DMS 273 treated with DMSO at 0.1 percent for 48 hours (cell line): Measurements from ENCODE around the gene PAOX.
A peak's percentile ranks its signal among the peaks of the same experiment; 100 is the strongest.
"Not testable (repeated sequence)": the region's sequence is repeated elsewhere in the genome, so short reads cannot be mapped to it uniquely, and the experiment has no call there.

Source experiments
- DNase-seq: peaks from one replicate; lab custom pipeline; 2025; lab: John Stamatoyannopoulos, UW

Gene PAOX

DNA sequence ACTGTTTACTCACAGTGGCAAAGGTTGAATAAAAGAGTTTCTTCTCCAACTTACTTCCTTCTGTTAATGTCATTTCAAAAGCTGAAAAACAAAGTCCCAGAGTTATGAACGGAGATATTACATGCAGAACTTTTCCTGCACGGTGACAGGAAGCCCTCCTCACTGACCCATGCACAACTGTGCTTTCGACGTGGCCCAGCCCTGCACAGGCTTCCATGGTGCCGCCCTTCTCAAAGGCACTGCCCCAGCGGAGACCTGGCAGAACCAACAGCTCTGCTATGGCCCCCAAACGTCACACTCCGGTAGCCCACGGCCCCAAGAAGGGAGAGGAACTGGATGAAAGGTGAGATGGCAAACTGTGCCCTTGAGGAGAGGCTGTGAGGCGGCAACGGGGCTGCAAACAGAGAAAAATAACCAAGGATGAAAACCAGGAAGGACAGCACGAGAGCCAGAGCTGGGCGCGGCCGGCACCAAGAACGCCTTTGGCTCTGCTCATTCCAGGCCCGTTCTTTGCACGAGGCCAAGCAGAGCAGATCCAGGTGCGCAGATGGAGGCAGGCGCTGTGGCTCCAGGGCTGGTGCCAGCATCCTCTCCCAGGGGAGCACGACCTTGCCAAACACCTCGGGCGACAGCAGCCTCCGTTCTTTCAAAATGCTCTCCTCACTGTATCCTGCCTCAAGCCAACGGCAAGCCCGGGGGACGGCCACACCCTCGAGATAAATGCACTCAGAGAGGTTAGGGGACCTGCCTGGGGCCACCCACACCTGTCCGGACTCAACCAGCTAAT lies 14.2 kb upstream of the PAOX start:
- no peak for DNase-seq

DNA sequence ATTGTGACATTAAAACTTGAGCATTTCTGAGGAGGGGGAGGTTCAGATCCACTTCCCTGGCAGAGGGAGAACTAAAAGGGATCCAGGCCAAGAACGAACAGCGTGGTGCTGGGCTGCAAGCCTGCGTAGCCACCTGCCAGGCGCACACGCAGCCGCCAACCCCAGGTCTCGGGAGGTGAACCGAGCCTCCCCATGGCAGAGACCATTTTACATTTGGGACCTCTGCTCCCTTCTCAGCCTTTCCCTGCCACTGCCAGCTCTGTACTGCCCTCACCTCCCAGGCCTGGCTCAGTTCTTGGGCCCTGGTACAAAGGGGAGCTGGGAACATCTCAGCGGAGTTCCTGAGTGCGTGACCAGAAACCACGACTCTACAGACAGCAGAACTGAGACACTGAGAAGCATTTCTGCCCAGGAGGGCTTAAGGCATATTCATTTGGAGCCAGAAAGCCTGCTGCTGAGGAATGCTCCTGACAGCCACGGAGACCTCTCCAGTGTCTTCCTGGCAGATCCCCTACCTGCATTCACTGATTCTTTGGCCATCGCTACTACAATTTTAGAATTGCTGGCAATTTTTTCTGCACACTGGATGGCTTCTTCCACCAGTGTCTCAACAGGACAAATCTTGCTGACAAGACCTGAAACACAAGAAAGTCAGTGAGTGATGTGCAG lies 13.5 kb upstream of the PAOX start:
- no peak for DNase-seq

DNA sequence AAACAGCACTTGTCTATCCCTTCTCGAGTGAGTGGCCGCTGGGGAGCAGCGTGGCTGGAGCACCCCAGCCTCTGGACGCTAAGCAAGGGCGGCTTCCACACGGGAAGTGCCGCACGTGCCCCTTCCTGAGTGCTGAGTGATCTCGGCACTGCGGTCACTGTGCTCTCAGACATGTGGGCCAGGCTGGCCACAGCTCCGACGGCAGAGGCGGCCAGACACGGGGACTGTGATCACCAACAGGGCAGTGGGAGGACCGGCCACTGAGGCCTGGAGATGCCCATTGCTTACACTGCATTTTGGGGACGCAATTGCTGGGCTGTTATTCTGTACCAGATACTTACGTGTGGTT lies 13.0 kb upstream of the PAOX start:
- no peak for DNase-seq

DNA sequence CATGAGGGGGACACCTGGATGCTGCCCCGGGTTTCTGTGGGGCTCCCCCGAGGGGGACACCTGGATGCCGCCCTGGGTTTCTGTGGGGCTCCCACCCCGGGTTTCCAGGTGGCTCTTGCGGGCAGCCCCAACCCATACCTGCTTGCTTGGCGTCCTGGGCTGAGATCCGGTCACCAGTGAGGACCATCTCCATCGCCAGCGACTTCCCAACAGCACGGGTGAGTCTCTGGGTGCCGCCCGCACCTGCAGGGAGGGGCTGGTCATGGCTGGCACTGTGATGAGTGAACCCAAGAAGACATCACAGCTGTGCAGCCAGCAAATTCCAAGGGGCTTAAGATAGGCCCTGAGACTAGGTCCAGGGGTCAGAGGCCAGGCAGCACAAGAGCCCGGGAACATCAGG lies 12.3 kb upstream of the PAOX start:
- DNase-seq = no peak

DNA sequence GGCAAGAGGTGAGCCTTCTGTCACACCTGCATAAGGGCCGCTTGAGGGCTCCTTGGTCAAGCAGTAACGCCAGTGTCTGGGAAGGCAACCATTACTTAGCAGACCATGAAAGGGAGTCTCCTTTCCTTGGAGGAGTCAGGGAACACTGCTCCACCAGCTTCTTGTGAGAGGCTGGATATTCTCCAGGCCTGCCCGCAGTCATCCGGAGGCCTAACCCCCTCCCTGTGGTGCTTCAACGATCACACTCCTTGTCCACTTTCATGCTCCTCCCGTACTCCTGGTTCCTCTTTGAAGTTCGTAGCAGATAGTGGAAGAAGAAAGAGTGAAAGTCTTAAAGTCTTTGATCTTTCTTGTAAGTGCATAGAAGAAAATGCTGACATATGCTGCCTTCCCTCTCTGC lies 11.6 kb upstream of the PAOX start:
- not testable (repeated sequence) for DNase-seq

DNA sequence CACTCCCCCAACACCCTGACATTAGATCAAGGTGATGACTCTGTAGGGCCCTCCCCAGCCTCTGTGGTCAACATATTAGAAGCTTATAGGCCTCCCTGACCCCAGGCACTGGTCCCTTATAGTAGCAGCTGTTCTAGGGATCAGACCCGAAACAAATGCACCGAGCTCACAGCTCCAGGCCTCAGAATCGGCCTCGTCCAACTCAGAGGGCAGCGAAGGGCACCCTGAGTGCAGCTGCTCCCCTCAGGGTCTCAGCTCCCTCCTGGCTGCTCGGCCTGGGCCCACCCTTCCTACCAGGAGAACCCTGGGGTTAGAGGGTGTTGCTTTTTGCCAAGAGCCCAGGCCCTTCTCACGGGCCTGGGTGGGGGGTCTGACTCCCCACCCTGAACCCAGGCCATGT lies 10.9 kb upstream of the PAOX start:
- no peak for DNase-seq

DNA sequence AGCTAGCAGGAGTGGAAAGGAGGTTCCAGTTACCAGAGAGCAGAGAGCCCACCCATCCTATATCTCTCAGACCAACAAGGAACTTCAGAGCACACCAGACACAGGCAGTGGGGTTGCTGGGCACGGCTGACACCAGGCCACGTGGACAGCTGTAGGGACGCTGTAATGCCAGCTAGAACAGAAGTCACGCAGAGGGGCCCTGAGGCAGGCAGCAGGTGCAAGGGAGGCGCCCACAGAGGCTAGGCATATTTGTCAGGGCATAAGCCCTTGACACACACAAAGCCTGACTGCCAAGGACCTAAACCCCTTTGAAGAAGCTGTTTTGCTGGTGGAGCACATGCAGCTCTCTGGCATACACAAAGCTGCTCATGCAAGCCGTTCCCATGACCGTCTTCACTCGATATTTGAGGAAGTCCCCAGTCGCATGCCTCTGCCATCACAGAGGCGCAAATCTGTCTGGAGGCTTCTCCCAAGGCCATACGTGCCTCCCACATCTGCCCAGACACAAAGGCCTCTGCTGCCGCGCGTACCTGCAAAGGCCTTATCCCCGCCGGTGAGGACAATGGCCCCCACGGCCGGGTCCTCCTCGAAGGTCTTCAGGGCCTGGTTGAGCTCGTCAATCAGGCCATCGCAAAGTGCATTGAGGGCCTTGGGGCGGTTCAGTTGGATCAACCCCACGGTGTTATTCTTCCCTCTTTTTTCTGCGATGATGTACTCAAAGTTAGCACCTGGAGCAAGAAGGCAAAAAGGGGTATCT lies 8.9 kb upstream of the PAOX start:
- DNase-seq = no peak

DNA sequence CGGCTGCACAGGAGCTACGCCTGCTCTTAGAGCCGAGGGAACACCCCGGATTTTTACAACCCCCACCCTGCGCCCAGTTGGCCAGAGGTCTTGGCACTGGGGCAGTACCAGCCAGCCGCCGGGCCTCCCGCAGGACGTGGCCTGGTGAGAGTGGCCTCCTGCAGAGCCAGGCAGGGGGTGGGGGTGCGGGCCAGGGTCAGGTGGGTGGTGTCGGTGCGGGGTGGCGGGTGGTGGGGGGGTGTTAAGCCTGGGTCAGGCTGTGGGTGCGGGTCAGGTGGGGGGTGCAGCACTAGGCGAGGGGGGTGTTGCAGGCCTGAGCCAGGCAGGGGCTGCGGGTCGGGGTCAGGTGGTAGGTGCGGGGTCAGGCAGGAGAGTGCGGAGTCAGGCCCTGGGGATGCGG lies 6.6 kb upstream of the PAOX start:
- no peak for DNase-seq

DNA sequence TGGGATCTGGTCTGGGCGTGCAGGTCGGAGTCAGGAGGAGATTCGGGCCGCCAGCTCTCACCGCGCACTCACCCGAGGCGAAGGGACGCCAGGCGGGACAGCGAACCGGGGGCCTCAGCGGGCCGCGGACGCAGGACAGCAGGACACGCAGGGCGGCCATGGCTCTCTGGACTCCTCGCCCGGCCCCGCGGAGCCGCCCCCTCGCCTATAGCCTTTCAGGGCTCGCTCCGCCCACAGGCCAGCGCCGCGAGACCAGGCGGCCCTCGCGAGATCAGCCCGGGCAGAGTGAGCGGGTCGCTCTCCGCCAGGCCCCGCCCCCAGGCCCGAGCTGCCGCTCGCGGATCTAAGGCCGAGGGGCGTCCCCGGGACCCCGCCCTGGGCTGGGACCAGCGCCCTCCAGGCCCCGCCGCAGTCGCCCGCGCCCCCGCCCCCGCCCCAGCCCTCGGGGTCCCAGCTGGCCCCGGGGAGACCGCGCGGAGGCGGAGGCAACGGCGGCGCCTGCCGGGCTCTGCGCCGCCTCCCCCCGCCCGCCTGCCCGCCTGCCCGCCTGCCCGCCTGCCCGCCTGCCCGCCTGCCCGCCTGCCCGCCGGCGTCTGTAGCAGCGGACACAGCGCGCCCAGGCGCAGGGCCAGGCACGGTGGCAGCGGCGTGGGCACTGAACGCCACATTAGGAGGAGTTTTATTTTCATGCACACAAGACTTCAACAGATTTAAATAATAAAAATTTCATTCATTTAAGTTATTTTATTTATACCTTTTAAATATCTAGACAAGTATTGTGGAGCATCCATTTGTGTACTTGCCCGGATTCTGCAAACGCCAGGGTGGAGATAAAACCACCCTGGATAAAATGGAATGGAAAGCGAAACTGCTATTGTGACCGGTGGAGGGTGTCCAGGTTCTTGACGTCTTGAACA lies 5.6 kb upstream of the PAOX start, which contains the start of gene ECHS1:
Gene ECHS1, minus strand, starts transcription at position 181 of the 917 bp plus-strand sequence. Its CDS starts 21 bp downstream, at position 160.
- peak; percentile 60 for DNase-seq

DNA sequence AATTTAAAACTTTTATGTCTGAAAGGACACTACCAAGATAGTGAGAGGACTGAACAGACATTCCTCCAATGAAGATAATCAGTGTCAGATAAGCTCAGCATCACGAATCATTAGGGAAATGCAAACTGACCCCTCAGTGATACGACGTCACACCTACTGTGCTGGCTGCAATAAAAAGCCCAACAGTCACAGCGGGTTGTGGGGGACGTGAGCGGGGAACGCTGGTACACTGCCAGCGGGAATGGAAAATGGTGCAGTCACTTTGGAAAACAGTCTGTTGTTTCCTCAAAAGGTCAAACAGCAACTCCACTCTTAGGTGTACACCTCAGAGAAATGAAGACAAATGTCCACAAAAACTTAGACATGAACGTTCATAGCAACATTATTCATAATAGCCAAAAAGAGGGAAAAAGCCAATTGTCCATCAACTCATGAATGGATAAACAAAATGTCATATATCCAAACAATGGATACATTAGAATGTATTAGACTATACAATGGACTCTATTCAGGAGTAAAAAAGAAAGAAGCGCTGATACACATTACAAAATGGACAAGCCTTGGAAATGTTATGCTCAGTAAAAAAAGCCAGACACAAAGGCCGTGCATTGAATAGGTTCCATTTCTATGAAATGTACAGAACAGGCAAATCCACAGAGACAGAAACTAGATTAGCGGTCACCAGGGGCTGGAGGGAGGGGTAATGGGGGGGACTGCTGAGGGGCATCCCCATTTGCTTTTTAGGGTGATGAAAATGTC lies 3.5 kb upstream of the PAOX start:
- DNase-seq = no peak

DNA sequence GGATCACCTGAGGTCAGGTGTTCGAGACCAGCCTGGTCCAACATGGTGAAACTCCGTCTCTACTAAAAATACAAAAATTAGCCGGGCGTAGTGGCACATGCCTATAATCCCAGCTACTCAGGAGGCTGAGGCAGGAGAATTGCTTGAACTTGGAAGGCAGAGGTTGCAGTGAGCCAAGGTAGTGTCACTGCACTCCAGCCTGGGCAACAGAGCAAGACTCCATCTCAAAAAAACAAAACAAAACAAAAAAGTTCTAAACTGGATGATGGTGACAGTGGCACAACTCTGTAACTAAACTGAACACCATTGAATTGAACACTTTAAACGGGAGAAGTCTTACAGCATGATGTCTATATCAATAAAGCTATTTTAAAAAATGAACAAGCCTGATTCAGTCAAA lies 2.9 kb upstream of the PAOX start:
- not testable (repeated sequence) for DNase-seq

DNA sequence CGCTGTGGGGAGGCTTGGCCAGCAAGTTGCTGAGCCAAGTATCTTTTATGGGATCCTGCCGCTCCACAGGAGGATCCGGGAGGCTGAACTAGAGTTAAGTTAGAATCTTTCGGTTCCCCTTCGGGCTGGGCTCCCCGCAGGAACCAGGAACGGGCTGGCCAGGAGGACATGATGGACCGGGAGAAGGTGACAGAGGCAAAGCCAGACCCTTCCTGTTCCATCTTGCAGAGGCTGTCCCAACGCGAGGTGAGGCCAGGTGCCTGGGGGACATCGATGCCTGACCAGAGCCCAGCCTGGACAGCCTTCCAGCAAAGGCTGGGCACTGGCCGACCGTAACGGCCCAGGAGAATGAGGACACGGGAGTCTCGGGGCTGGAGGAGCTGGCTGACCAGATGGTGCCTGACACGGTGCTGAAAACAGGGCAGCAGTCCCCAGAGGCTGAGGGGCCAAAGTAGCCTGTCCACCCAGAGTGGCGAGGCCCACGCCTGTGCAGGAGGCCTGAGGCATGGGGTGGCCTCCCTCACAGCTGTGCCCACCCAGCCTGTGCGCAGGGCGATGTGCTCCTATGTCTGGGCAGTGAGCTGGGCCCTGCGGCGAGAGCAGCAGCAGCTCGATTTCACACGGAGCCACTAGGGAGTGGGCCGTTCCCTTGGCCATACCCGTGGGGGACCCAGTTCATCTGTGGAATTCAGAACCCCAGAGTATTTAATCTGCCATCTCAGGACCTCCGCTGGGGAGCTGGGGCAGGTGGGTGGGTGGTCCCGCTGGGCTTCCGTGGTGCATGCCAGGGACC lies 1.8 kb upstream of the PAOX start:
- no peak for DNase-seq

DNA sequence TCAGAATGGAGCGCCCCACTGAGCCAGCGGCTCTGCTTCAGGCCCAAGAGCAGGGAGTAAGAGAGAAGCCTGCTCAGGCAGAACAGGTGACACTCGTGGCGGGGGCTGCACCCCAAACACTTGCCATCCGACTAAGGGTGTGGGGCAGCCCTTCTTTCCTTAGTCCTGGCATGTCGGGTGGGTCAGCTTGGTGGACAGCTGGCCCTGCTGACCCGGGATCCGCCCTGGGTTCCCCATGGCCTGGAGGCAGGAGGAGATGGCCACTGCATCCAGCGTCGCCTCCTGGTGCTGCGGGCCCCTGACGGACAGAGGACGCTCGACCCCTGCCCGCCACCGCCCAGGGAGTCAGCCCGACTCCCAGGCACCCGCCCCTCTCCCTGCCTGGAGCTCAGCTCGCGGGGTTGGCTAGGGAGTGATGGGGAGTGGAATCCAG lies 1.2 kb upstream of the PAOX start:
- no peak for DNase-seq

DNA sequence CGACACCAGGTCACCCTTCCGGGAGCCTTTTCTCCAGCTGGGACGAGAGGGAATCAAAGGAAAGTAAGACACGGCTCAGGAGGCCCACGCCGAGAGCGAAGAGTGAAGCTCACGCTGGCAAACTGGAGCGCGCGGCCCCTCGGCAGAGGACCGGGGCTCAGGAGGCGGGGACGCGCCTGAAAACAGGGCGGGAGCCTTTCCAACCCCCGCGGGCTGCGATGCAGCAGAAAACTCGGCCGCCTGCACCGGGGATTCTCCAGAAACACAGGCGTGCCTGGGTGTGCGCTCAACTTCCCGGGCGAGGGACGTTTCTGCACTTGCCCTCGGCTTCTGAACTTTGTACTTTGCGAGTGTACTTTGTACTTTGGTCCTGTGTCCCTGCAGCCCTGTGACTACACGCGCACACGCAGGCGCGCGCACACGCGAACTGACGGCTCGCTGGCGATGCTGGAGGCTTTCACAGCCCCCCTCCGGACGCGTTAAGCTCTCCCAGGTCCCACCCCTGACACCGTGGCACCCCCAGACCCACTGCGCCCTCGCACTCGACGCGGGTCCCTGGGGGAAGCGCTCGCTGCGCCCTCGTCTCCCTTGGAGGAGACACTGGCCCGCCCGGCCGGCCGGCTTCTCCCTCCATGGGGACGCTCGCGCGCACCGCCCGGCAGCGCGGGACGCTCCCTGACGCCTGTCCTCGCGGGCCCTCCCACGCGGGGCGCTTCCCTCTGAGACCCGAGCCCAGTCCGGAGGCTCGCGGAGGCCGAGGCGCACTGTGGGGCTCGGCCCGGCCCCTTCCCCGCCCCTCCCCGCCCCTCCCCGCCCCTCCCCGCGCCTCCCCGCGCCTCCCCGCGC lies 588 bp upstream of the PAOX start:
- no peak for DNase-seq

DNA sequence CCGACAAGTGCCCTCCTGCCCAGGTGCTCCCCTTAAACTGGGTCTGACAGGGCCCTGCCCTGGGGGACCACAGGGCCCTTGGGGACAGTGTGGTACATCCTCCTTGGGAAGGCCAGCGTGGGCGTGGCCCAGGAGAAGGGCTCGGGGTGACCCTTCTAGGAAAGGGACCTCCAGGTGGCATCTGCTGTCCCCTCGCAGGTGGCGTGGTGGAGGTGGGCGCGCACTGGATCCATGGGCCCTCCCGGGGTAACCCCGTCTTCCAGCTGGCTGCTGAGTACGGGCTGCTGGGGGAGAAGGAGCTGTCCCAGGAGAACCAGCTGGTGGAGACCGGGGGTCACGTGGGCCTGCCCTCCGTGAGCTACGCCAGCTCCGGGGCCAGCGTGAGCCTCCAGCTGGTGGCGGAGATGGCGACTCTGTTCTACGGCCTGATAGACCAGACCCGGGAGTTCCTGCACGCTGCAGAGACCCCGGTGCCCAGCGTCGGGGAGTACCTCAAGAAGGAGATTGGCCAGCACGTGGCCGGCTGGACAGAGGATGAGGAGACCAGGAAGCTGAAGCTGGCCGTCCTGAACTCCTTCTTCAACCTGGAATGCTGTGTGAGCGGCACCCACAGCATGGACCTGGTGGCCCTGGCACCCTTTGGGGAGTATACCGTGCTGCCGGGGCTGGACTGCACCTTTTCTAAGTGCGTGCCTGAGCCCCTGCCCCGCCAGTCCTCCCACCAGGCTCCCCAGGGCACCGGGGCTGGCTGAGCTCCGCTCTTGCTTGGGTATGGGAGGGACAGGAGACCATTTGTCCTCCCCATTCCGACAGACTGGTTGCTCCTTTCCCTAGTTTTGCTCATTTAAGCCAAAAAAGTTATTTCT lies 972 bp downstream of the PAOX start:
- no peak for DNase-seq

DNA sequence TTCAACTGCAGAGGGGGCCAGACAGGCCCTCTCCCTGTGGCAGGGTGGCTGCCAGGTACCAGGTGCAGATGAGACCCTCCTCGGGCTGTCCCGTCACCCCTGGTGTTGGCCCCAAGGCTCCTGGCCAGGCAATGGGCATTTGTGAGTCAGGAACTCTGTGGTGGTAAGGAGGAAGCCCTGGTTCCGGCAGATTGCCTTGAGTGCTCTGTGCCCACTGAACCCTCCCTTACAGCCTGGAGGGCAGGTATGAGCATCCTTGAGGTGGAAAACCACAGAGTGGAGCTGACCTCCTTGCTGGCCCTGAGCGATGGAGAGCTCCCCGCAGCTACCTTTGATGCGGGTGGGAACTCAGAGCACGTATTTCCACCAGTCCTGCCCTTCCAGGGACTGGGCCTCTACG lies 2.0 kb downstream of the PAOX start:
- no peak for DNase-seq

DNA sequence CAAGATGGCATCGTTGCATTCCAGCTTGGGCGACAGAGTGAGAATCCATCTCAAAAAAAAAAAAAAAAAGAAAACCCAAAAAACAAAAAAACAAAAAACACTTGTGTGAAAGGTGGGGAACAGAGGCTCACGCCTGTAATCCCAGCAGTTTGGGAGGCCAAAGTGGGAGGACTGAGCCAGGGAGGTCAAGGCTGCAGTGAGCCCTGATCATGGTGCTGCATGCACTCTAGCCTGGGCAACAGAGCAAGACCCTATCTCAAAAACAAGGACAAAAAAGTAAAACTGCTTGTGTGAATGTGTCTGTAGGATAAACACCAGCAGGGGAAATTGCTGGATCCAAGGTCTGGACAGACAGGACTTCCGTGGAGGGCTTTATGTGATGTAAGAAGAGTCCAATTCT lies 4.5 kb downstream of the PAOX start:
- DNase-seq = no peak

DNA sequence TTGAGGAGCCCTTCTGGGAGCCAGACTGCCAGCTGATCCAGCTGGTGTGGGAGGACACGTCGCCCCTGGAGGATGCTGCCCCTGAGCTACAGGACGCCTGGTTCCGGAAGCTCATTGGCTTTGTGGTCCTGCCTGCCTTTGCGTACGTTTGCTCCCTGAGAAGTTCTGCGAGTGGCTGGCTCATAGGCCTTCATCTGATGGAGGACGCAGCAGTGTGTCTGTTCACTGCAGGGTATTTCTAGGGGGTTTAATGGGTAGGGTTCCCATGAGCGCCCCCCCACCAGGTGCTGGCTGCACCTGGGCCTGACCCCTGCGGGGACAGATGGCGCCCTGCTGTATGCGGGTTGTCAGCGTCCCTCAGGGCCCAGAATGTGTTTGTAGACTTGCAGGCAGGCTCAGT lies 5.0 kb downstream of the PAOX start:
- no peak for DNase-seq
